K562 (cell line): ENCODE data around the gene OPA3. TPM values are rescaled to one million over a fixed set of nuclear protein-coding genes. Genes with fewer than 3 reads are reported as not detected.
A peak's percentile ranks its signal among the peaks of the same experiment; 100 is the strongest.

Experiments
- ATAC-seq: fragments of 200-7000 bp; cut with Tn5 transposase; 3 replicates; pipeline ENCODE4 v1.9.1; 2020; ENCODE audit warnings: moderate library complexity
- BruUV-seq: library from RNA; stranded (reverse); fragments of 400-500 nt; replicated peaks from 2 replicates; lab custom pipeline; 2021; lab: Mats Ljungman, UMichigan
- CTCF ChIA-PET: fragments of 300-600 bp; formaldehyde crosslinking; extraction: SDS; loops from one replicate; lab custom pipeline; 2021; ENCODE audit warnings: low intra/inter-chr PET ratio; lab: Yijun Ruan, JAX
- POLR2A ChIA-PET: fragments of 300-600, 350-650 bp; sonication (Branson Sonifier 250); formaldehyde crosslinking; extraction: SDS; loops from one replicate; lab custom pipeline; 2021; ENCODE audit warnings: antibody characterized with exemption, inconsistent platforms; lab: Yijun Ruan, JAX
- DNase-seq, 4 experiments: peaks; one replicate each; pipeline versions ENCODE4 v3.0.0 to v3.0.0-alpha.2; 2011 to 2018; ENCODE audit warnings: low spot score in 3 of 4, mixed read lengths in 3 of 4; ENCODE audit errors: extremely low read depth in 1 of 4
- FAIRE-seq: peaks from 2 replicates; lab custom pipeline; 2011; peaks lifted over from hg19 to GRCh38; lab: Jason Lieb, UNC
- H2AFZ ChIP-seq: 2 replicates; pipeline ENCODE4 v1.6.0; 2011; ENCODE audit warnings: low read depth, low read length, control low read depth, inconsistent platforms
- H3K27ac ChIP-seq: fragments of 200-600 bp; 3 replicates; pipeline ENCODE4 v1.8.0; 2011; ENCODE audit warnings: low read depth, mild to moderate bottlenecking, control low read depth, inconsistent platforms, low read length, moderate library complexity, mixed read lengths; ENCODE audit errors: extremely low read depth
- H3K27me3 ChIP-seq, 2 experiments: fragments of 300-600 bp in 1 of 2; 2 replicates in 1 of 2; 3 replicates in 1 of 2; pipeline versions ENCODE4 v1.6.0 to v1.8.0; 2011; ENCODE audit warnings: inconsistent platforms in 2 of 2, low read length in 2 of 2, mild to moderate bottlenecking in 1 of 2, mixed read lengths in 1 of 2, moderate library complexity in 1 of 2; ENCODE audit not compliant: control insufficient read depth in 2 of 2, insufficient read depth in 2 of 2
- H3K36me3 ChIP-seq: fragments of 300-600 bp; 3 replicates; pipeline ENCODE4 v1.8.0; 2011; ENCODE audit warnings: mild to moderate bottlenecking, low read length, inconsistent platforms; ENCODE audit not compliant: control insufficient read depth, insufficient read depth
- H3K4me1 ChIP-seq, 2 experiments: fragments of 200-600 bp in 1 of 2; replicated peaks in 1 of 2; 2 replicates in 1 of 2; 3 replicates in 1 of 2; pipeline versions ENCODE4 v1.5.1 to v1.8.0; 2011; ENCODE audit warnings: inconsistent platforms in 2 of 2, low read length in 2 of 2, mild to moderate bottlenecking in 1 of 2, mixed read lengths in 1 of 2, moderate library complexity in 1 of 2; ENCODE audit not compliant: control insufficient read depth in 2 of 2, insufficient read depth in 2 of 2
- H3K4me2 ChIP-seq: 2 replicates; pipeline ENCODE4 v1.6.1; 2011; ENCODE audit warnings: low read length, control low read depth, inconsistent platforms, mixed read lengths; ENCODE audit not compliant: insufficient read depth
- H3K4me3 ChIP-seq: fragments of 200-600 bp; sonication (generic), shearing (Covaris generic); 2 replicates; pipeline ENCODE4 v1.5.1; 2016; ENCODE audit warnings: control low read depth, inconsistent platforms
- H3K79me2 ChIP-seq: fragments of 200-600 bp; 3 replicates; pipeline ENCODE4 v1.8.0; 2011; ENCODE audit warnings: low read length, inconsistent platforms; ENCODE audit not compliant: control insufficient read depth, insufficient read depth
- H3K9ac ChIP-seq, 2 experiments: 2 replicates each; pipeline versions ENCODE4 v1.6.0 to v1.6.1; 2011; ENCODE audit warnings: low read depth in 2 of 2, low read length in 2 of 2, control low read depth in 1 of 2, inconsistent platforms in 1 of 2, mild to moderate bottlenecking in 1 of 2, mixed read lengths in 1 of 2; ENCODE audit not compliant: insufficient read depth in 1 of 2
- H3K9me1 ChIP-seq: one replicate; pipeline ENCODE4 v1.6.0; 2011; ENCODE audit warnings: inconsistent platforms, mild to moderate bottlenecking, low read length, moderate library complexity; ENCODE audit not compliant: control insufficient read depth, insufficient read depth
- H3K9me3 ChIP-seq: replicated peaks from 2 replicates; pipeline ENCODE4 v1.5.1; 2011; ENCODE audit warnings: low read depth, low read length, inconsistent platforms; ENCODE audit not compliant: control insufficient read depth, insufficient read depth
- H4K20me1 ChIP-seq: replicated peaks from 2 replicates; pipeline ENCODE4 v1.6.1; 2011; ENCODE audit warnings: low read length, inconsistent platforms, mixed read lengths; ENCODE audit not compliant: control insufficient read depth, insufficient read depth
- CC2D1A ChIP-seq: fragments of 450-650 bp; IDR thresholded peaks from 2 replicates; pipeline ENCODE4 v1.6.1; 2017; ENCODE audit warnings: mild to moderate bottlenecking
- DDX20 ChIP-seq: fragments of 450-650 bp; IDR thresholded peaks from 2 replicates; pipeline ENCODE4 v1.6.1; 2016; ENCODE audit warnings: missing genetic modification characterization, low read depth, mild to moderate bottlenecking, missing compliant biosample characterization, moderate library complexity
- HDGF ChIP-seq: fragments of 450-650 bp; IDR thresholded peaks from 2 replicates; pipeline ENCODE4 v1.6.1; 2016
- ID3 ChIP-seq, 2 experiments: fragments of 250-450 bp in 1 of 2; fragments of 450-650 bp in 1 of 2; sonication (Bioruptor Pico) in 1 of 2; IDR thresholded peaks; 2 replicates each; pipeline versions ENCODE4 v1.6.1 to v1.8.0; 2016 to 2021; ENCODE audit warnings: mild to moderate bottlenecking in 2 of 2, moderate library complexity in 2 of 2, missing compliant biosample characterization in 1 of 2, missing genetic modification characterization in 1 of 2
- MLX ChIP-seq, 2 experiments: fragments of 450-650 bp in 1 of 2; sonication (generic) in 1 of 2; formaldehyde crosslinking; conservative IDR thresholded peaks; 2 replicates each; pipeline versions ENCODE4 v1.4.0 to v1.8.1; 2020 to 2022; ENCODE audit warnings: mild to moderate bottlenecking in 1 of 2, missing genetic modification reagents in 1 of 2
- POLR2AphosphoS5 ChIP-seq: IDR thresholded peaks from 2 replicates; pipeline ENCODE4 v1.6.1; 2011; ENCODE audit warnings: mild to moderate bottlenecking, low read depth, low read length, moderate library complexity; ENCODE audit not compliant: control insufficient read depth, insufficient read depth
- POLR3G ChIP-seq: IDR thresholded peaks from 2 replicates; pipeline ENCODE4 v1.6.1; 2011; ENCODE audit not compliant: insufficient read length, insufficient replicate concordance; ENCODE audit errors: extremely low read depth
- PTRF ChIP-seq: fragments of 450-650 bp; IDR thresholded peaks from 2 replicates; pipeline ENCODE4 v1.6.1; 2016; ENCODE audit warnings: mild to moderate bottlenecking, missing genetic modification characterization, missing compliant biosample characterization
- RBFOX2 ChIP-seq: fragments of 200-400 bp; formaldehyde crosslinking; IDR thresholded peaks from 2 replicates; pipeline ENCODE4 v1.6.1; 2017; ENCODE audit warnings: low read depth, mild to moderate bottlenecking, low read length, moderate library complexity
- RBM14 ChIP-seq: fragments of 200-400 bp; formaldehyde crosslinking; IDR thresholded peaks from 2 replicates; pipeline ENCODE4 v1.6.1; 2018; ENCODE audit warnings: low read depth, mild to moderate bottlenecking, low read length, moderate library complexity, borderline replicate concordance; ENCODE audit not compliant: insufficient read depth
- RFX5 ChIP-seq: IDR thresholded peaks from 2 replicates; pipeline ENCODE4 v1.6.1; 2011; ENCODE audit warnings: low read depth, mild to moderate bottlenecking, improper control_type of control experiment, low read length
- TAF7 ChIP-seq: fragments of 450-650 bp; IDR thresholded peaks from 2 replicates; pipeline ENCODE4 v1.6.1; 2016; ENCODE audit warnings: missing genetic modification characterization, missing compliant biosample characterization
- ZKSCAN1 ChIP-seq: fragments of 150-350 bp; IDR thresholded peaks from 2 replicates; pipeline ENCODE4 v1.6.1; 2016; ENCODE audit warnings: low read depth, low read length
- ZNF584 ChIP-seq: fragments of 200-800 bp; sonication (Bioruptor generic); IDR thresholded peaks from 2 replicates; pipeline ENCODE4 v1.6.1; 2016; ENCODE audit warnings: low read depth, mild to moderate bottlenecking, missing genetic modification characterization, missing compliant biosample characterization
- ZNF589 ChIP-seq: fragments of 200-800 bp; sonication (Bioruptor generic); IDR thresholded peaks from 2 replicates; pipeline ENCODE4 v1.6.1; 2016; ENCODE audit warnings: low read depth, missing genetic modification characterization, missing compliant biosample characterization
- ZNF830 ChIP-seq: fragments of 250-450 bp; sonication (Bioruptor Pico); IDR thresholded peaks from 2 replicates; pipeline ENCODE4 v1.5.0; 2021; ENCODE audit warnings: mild to moderate bottlenecking
- WGBS: fragments of 100-300 bp; shearing (Covaris generic); methylation state at CpG from one replicate; pipeline ENCODE4 v1.1.6; 2016; ENCODE audit warnings: low coverage, mixed read lengths; ENCODE audit not compliant: insufficient coverage; ENCODE audit errors: missing lambda C conversion rate; 5-methylcytosine and 5-hydroxymethylcytosine counted together
- in situ Hi-C: fragments of 300-500 bp; cut with MboI; formaldehyde crosslinking; loops from 4 replicates; pipeline ENCODE4 v1.15.0; 2018; ENCODE audit warnings: inconsistent platforms, mixed read lengths
- intact Hi-C: fragments of 100-400 bp; cut with micrococcal nuclease; formaldehyde crosslinking; loops from 2 replicates; pipeline ENCODE4 v1.14.2; 2022
- polyA plus RNA-seq, 8 experiments: library from polyadenylated mRNA; depleted of rRNA in 4 of 8; stranded (reverse) in 5 of 8; unstranded in 3 of 8; fragments of >200 nt; fragmentation: Nextera tagmentation in 2 of 8; fragmentation: Illumina TruSeq in 1 of 8; extraction: Ambion mirVana in 2 of 8; extraction: Trizol in 1 of 8; gene quantifications; 2 replicates each; pipeline versions ENCODE4 v1.2.1 to v1.2.3, GENCODE V29; 2011 to 2014; ENCODE audit warnings: inconsistent platforms in 1 of 8, missing spikeins in 1 of 8
- total RNA-seq, 7 experiments: library from RNA; depleted of rRNA in 6 of 7; stranded (reverse); fragments of >200 nt in 6 of 7; fragmentation: Illumina TruSeq in 2 of 7; extraction: Trizol in 2 of 7; gene quantifications; 2 replicates each; pipeline versions ENCODE4 v1.2.1 to v1.2.3, GENCODE V29; 2011 to 2021; ENCODE audit warnings: low replicate concordance in 1 of 7
- TF ChIP-seq, protein P1 (sequence below): fragments of 250-450 bp; sonication (Bioruptor Pico); IDR thresholded peaks from 2 replicates; pipeline ENCODE4 v1.5.1; 2021; ENCODE audit warnings: mild to moderate bottlenecking
- TF ChIP-seq, protein P2 (sequence below): fragments of 450-650 bp; IDR thresholded peaks from 2 replicates; pipeline ENCODE4 v1.6.1; 2017; ENCODE audit warnings: antibody characterized with exemption

OPA3 gene
- total and polyA plus RNA-seq, 9 of the 15 experiments (the other 6 are each of a cell fraction or from before 2014, with no cell fraction given), result 1.4 to 18.8 (median 9.0) TPM

- no peaks in the 10 kb centered on the region for H3K27me3 ChIP-seq
- H3K9ac ChIP-seq, result peak overlapping the region; percentile 32 to 76; a peak in 3 of 4 replicates
- in situ Hi-C loops, result no loop called here
- H3K79me2 ChIP-seq, result peaks cover 12% of the 10 kb centered on the region
- no TSS peak for BruUV-seq
- FAIRE-seq (peak; percentile 11), DNase-seq (peak in 2 of 4 experiments; percentile 15 to 46), ATAC-seq (no peak)
- ChIA-PET CTCF (no interaction called here), POLR2A (interaction anchor here (0.8 kb wide), 1 partner anchor 32 kb away, joined by 3 read pairs; no protein-coding TSS in a partner anchor)
- no peaks in the 10 kb centered on the region for H4K20me1 ChIP-seq
- H3K4me3 ChIP-seq, result no peak overlapping the region
- peaks cover 27 to 33% of the 10 kb centered on the region in 2 experiments for H3K4me1 ChIP-seq
- no peaks in the 10 kb centered on the region for H3K9me1 ChIP-seq
- peak overlapping the region; percentile 10 for H3K4me2 ChIP-seq
- H2AFZ ChIP-seq, result peak overlapping the region; percentile 95
- no peaks in the 10 kb centered on the region for H3K9me3 ChIP-seq
- no peaks in the 10 kb centered on the region for H3K36me3 ChIP-seq
- intact Hi-C loops, result no loop called here
- peak overlapping the region; percentile 66; the same call in 2 of the 3 replicates for H3K27ac ChIP-seq
- 22% methylated on average over 3 of the region's 4 CpGs for WGBS
- peak; percentile 40; the same call in 1 of the 2 replicates for TF ChIP-seq TAF7 (tag)
- peak; percentile 89 for TF ChIP-seq ZNF584 (CRISPR knock-in tag)
- TF ChIP-seq, protein P1, sequence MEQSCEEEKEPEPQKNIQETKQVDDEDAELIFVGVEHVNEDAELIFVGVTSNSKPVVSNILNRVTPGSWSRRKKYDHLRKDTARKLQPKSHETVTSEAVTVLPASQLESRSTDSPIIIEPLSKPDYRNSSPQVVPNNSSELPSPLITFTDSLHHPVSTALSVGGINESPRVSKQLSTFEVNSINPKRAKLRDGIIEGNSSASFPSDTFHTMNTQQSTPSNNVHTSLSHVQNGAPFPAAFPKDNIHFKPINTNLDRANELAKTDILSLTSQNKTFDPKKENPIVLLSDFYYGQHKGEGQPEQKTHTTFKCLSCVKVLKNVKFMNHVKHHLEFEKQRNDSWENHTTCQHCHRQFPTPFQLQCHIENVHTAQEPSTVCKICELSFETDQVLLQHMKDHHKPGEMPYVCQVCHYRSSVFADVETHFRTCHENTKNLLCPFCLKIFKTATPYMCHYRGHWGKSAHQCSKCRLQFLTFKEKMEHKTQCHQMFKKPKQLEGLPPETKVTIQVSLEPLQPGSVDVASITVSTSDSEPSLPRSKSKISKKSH, result no peak
- TF ChIP-seq, protein P2, sequence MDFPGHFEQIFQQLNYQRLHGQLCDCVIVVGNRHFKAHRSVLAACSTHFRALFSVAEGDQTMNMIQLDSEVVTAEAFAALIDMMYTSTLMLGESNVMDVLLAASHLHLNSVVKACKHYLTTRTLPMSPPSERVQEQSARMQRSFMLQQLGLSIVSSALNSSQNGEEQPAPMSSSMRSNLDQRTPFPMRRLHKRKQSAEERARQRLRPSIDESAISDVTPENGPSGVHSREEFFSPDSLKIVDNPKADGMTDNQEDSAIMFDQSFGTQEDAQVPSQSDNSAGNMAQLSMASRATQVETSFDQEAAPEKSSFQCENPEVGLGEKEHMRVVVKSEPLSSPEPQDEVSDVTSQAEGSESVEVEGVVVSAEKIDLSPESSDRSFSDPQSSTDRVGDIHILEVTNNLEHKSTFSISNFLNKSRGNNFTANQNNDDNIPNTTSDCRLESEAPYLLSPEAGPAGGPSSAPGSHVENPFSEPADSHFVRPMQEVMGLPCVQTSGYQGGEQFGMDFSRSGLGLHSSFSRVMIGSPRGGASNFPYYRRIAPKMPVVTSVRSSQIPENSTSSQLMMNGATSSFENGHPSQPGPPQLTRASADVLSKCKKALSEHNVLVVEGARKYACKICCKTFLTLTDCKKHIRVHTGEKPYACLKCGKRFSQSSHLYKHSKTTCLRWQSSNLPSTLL, result peak; percentile 74; the same call in 1 of the 2 replicates
- TF ChIP-seq RBFOX2, result no peak
- no peak for TF ChIP-seq ZKSCAN1
- no peak for TF ChIP-seq ID3 (CRISPR knock-in tag; IDR thresholded peaks at IDR 0.05)
- TF ChIP-seq ID3 (tag; IDR thresholded peaks at IDR 0.05), result peak; percentile 65
- TF ChIP-seq MLX (CRISPR knock-in tag; conservative IDR thresholded peaks at IDR 0.05), result no peak
- peak; percentile 43; the same call in 1 of the 2 replicates for TF ChIP-seq CC2D1A
- TF ChIP-seq ZNF830 (CRISPR knock-in tag), result no peak
- peak; percentile 52; the same call in 1 of the 2 replicates for TF ChIP-seq PTRF (tag)
- TF ChIP-seq POLR2AphosphoS5, result no peak
- no peak for TF ChIP-seq RFX5
- peak; percentile 82; the same call in 1 of the 2 replicates for TF ChIP-seq ZNF589 (CRISPR knock-in tag)
- TF ChIP-seq DDX20 (tag), result peak; percentile 47; the same call in 1 of the 2 replicates
- no peak for TF ChIP-seq POLR3G
- no peak for TF ChIP-seq RBM14
- TF ChIP-seq HDGF, result no peak
Measured at GRCh38 chr19:45587873-45588272, 3.3 kb upstream of the OPA3 start.
